Stimulated activated CD4-positive, alpha-beta T cell treated with anti-CD3 and anti-CD28 coated beads, Interleukin-12 subunit alpha, Interleukin-12 subunit beta, amount 100 ng/mL, for 24 hours (primary cell): ENCODE data around the gene EXTL1.

Source experiments
- DNase-seq, 2 experiments: peaks; one replicate each; pipeline ENCODE4 v3.0.0-alpha.2; 2020; ENCODE audit warnings: low read depth in 2 of 2

Gene EXTL1

GRCh38 chr1:26043765-26044164 is 22.2 kb downstream of the EXTL1 start:
- DNase-seq, result no peak

- no peak for DNase-seq
Observed at GRCh38 chr1:26044414-26044813, 22.8 kb downstream of the EXTL1 start.

- DNase-seq, result no peak
Observed at GRCh38 chr1:26044971-26045721, 23.6 kb downstream of the EXTL1 start.

GRCh38 chr1:26045722-26046245 is 24.2 kb downstream of the EXTL1 start, which contains the start of gene SLC30A2:
Gene SLC30A2 (minus strand): TSS chr1:26046118. CDS start chr1:26045896, 222 bp downstream.
- DNase-seq, result no peak

- DNase-seq, result no peak
Observed at GRCh38 chr1:26046246-26047095, 24.9 kb downstream of the EXTL1 start.

GRCh38 chr1:26047278-26047874 is 25.8 kb downstream of the EXTL1 start:
- no peak for DNase-seq

- DNase-seq, result no peak
Observed at GRCh38 chr1:26049531-26050247, 28.1 kb downstream of the EXTL1 start.

GRCh38 chr1:26050248-26050640 is 28.7 kb downstream of the EXTL1 start:
- DNase-seq, result no peak

- DNase-seq, result no peak
Observed at GRCh38 chr1:26053718-26054560, 32.4 kb downstream of the EXTL1 start.

GRCh38 chr1:26055041-26055440 is 33.5 kb downstream of the EXTL1 start:
- no peak for DNase-seq

- DNase-seq, result no peak
Observed at GRCh38 chr1:26057189-26057588, 35.6 kb downstream of the EXTL1 start.

GRCh38 chr1:26058052-26058595 is 36.5 kb downstream of the EXTL1 start:
- no peak for DNase-seq

GRCh38 chr1:26059906-26060305 is 38.3 kb downstream of the EXTL1 start:
- DNase-seq, result no peak

GRCh38 chr1:26060832-26061574 is 39.4 kb downstream of the EXTL1 start:
- no peak for DNase-seq

- no peak for DNase-seq
Observed at GRCh38 chr1:26064553-26064952, 43.0 kb downstream of the EXTL1 start.

- DNase-seq, result no peak
Observed at GRCh38 chr1:26066160-26066559, 44.6 kb downstream of the EXTL1 start.

- DNase-seq, result no peak
Observed at GRCh38 chr1:26066857-26067256, 45.3 kb downstream of the EXTL1 start.

- DNase-seq, result no peak
Observed at GRCh38 chr1:26067432-26067911, 45.9 kb downstream of the EXTL1 start, which contains the start of gene TRIM63. Gene TRIM63 (minus strand): TSS chr1:26067630. CDS start chr1:26067494, 136 bp downstream.

- DNase-seq, result no peak
Observed at GRCh38 chr1:26069941-26070295, 48.3 kb downstream of the EXTL1 start.
